Measurements from ENCODE around the gene MYRF.

MYRF gene

DNA sequence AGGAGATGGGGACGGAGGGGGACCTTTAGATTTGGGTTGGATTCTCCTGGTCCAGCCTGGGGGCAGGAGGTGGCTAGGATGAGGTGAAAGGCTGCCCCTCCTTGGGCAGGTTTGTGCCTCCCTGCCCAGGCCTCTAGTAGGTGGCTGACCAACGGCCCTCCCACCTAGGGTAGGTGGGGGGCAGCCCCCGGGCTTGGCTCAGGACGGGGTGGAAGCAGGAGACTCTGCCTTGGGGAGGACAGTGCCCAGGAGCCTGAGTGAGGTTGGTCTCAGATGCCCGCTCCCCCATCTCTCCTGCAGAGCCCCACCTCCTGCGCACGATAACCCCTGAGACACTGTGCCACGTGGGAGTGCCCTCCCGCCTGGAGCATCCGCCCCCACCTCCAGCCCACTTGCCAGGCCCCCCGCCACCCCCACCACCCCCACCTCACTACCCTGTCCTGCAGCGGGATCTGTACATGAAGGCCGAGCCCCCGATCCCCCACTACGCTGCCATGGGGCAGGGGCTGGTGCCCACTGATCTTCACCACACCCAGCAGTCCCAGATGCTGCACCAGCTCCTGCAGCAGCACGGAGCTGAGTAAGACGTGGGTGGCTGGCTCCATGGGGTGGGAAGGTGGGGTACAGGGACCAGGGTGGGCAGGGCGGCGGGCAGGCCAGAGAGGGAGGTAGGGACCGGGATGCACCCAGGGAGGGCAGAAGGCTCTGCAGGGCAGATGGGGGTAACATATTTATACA lies 17.7 kb downstream of the MYRF start:
- ChIA-PET CTCF (interaction anchor here (0.7 to 0.8 kb wide), 2 partner anchors 17 to 20 kb away, joined by 3 to 4 read pairs; no protein-coding TSS in a partner anchor), POLR2A (ENCODE audit: low non-redundant PET) (no interaction called here)
- TF ChIP-seq, protein P1, sequence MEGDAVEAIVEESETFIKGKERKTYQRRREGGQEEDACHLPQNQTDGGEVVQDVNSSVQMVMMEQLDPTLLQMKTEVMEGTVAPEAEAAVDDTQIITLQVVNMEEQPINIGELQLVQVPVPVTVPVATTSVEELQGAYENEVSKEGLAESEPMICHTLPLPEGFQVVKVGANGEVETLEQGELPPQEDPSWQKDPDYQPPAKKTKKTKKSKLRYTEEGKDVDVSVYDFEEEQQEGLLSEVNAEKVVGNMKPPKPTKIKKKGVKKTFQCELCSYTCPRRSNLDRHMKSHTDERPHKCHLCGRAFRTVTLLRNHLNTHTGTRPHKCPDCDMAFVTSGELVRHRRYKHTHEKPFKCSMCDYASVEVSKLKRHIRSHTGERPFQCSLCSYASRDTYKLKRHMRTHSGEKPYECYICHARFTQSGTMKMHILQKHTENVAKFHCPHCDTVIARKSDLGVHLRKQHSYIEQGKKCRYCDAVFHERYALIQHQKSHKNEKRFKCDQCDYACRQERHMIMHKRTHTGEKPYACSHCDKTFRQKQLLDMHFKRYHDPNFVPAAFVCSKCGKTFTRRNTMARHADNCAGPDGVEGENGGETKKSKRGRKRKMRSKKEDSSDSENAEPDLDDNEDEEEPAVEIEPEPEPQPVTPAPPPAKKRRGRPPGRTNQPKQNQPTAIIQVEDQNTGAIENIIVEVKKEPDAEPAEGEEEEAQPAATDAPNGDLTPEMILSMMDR (conservative IDR thresholded peaks at IDR 0.05; ENCODE audit: low read depth): no peak
- H3K27ac ChIP-seq: no peak overlapping the region
- no peak for DNase-seq (ENCODE audit: low spot score)

DNA sequence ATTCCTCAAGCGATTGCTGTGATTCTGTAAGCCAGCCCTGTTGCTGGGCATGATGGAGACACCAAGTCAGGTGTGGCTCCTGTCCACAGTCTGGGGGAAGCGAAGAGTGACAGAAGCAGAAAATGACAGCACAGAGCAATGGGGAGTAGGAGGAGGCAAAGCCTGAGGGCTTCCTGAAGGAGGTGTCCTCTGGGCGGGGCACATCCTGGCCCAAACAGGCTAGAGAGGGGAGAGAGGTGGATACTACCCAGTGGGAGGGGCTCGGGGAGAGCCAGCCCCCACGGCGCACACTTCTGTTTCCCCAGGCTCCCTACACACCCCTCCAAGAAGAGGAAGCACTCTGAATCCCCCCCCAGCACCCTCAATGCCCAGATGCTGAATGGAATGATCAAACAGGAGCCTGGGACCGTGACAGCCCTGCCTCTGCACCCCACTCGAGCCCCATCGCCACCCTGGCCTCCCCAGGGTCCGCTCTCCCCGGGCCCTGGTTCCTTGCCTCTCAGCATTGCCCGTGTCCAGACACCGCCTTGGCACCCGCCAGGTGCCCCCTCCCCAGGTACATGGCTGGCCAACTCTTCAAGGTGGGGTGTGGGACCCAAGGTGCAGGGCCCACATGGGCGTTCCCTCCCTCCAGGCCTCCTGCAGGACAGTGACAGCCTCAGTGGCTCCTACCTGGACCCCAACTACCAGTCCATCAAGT lies 18.9 kb downstream of the MYRF start:
- POLR2A ChIA-PET (ENCODE audit: low non-redundant PET): no interaction called here
- no peak overlapping the region for H3K27ac ChIP-seq
- CTCF ChIA-PET: interaction anchor here (0.6 kb wide), 1 partner anchor 20 kb away, joined by 4 read pairs; no protein-coding TSS in a partner anchor
- no peak for DNase-seq (ENCODE audit: low spot score)
- TF ChIP-seq, protein P1 (conservative IDR thresholded peaks at IDR 0.05; ENCODE audit: low read depth): no peak

DNA sequence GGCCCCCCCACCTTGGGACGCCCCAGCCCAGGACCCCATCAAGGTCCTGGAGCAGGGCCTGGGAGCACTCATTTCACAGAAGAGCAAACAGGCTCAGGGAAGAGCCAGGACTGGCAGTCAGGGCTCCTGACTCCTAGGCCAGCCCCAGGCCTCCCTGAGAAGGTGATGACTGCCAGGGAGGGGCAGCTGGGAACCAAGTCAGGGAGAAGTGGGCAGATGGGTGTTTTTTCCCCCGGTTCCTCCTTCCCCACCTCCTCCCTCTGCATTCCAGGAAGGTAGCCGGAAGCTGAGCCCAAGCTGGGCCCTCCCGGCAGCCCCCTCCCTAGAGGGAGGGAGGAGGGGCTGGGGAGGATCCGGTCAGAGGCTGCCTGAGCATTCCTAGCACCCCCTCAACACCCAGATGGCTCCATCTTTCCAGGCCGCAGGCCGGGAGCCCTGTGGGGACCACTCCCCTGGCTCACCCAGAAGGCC lies 19.6 kb downstream of the MYRF start:
- peak overlapping the region; percentile 3; the same call in 1 of the 2 replicates for H3K27ac ChIP-seq
- TF ChIP-seq, protein P1 (conservative IDR thresholded peaks at IDR 0.05; ENCODE audit: low read depth): no peak
- ChIA-PET CTCF (interaction anchor here (0.6 kb wide), 2 partner anchors 17 to 21 kb away, joined by 3 to 4 read pairs; no protein-coding TSS in a partner anchor), POLR2A (ENCODE audit: low non-redundant PET) (no interaction called here)
- DNase-seq (ENCODE audit: low spot score): no peak

DNA sequence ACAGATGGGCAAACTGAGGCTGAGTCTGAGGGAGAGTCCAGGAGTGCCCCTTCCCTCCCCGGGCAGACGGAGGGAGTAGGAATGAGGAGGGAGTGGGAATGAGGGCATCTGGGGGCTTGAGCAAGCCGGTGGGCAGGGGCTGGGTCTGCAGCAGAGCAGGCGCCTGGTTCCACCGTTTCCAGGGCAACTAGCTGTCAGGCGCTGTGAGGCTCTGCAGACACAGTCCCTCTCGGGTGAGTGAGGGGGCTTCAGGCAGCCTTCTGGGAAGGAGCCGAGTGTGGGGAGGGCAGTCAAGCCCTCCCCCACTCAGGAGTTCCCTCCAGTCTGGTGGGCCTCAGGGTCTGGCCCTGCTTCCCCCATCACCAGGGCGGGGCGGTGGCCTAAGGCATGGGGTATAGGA lies 20.9 kb downstream of the MYRF start:
- POLR2A ChIA-PET (ENCODE audit: low non-redundant PET): no interaction called here
- TF ChIP-seq, protein P1 (conservative IDR thresholded peaks at IDR 0.05; ENCODE audit: low read depth): no peak
- no peak for DNase-seq (ENCODE audit: low spot score)

DNA sequence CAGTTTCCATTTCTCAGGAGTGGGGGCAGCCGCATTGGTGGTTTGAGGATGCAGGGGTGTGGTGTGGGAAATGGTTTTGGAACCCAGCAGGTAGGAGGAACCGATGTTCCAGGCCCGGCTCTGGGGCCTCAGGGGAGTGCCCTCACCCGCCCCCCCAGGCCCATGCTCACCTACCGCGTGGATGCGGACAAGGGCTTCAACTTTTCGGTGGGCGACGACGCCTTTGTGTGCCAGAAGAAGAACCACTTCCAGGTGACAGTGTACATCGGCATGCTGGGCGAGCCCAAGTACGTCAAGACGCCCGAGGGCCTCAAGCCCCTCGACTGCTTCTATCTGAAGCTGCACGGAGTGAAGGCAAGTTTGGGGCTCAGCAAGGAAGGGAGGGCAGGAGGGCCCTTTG lies 21.4 kb downstream of the MYRF start:
- TF ChIP-seq, protein P1 (conservative IDR thresholded peaks at IDR 0.05; ENCODE audit: low read depth): no peak
- CTCF ChIA-PET: no interaction called here
- DNase-seq (ENCODE audit: low spot score): no peak
- POLR2A ChIA-PET (ENCODE audit: low non-redundant PET): no interaction called here
- H3K27ac ChIP-seq: no peak overlapping the region

More for the DNA sequence above, 20.9 kb downstream of the MYRF start:
- CTCF ChIA-PET: no interaction called here
- H3K27ac ChIP-seq: no peak overlapping the region

DNA sequence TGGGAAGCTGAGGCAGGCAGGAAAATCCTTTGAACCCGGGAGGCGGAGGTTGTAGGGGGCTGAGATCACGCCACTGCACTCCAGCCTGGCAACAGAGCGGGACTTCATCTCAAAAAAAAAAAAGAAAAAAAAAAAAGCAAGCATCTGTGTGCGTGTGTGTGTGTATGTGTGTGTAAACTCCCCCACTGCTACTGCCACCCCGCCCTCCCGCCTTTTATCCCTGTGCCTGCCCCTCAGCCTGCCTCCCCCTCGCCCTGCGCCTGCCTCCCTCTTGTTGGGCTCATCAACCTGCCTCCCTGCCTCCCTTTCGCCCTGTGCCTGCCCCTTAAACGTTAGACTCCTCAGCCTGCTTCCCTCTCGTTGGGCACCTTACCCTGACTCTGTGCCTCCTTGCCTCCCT lies 22.0 kb downstream of the MYRF start:
- H3K27ac ChIP-seq: no peak overlapping the region
- POLR2A ChIA-PET (ENCODE audit: low non-redundant PET): no interaction called here
- TF ChIP-seq, protein P1 (conservative IDR thresholded peaks at IDR 0.05; ENCODE audit: low read depth): no peak
- CTCF ChIA-PET: interaction anchor here (0.5 to 1.4 kb wide), 3 partner anchors 12 to 28 kb away, joined by 3 to 10 read pairs (median 3); no protein-coding TSS in a partner anchor
- DNase-seq (ENCODE audit: low spot score): no peak

All from RWPE1 (cell line).